Panc1 (cell line): Measurements from ENCODE around the gene GFER. TPM values are rescaled to one million over a fixed set of nuclear protein-coding genes. Genes with fewer than 3 reads are reported as not detected.
A peak's percentile ranks its signal among the peaks of the same experiment; 100 is the strongest.

ENCODE experiments used
- ATAC-seq: fragments of 200-7000 bp; cut with Tn5 transposase; 2 replicates; pipeline ENCODE4 v1.9.1; 2020; ENCODE audit warnings: mild to moderate bottlenecking, moderate library complexity
- BruUV-seq: library from RNA; stranded (reverse); fragments of 400-500 nt; replicated peaks from 2 replicates; lab custom pipeline; 2021; lab: Mats Ljungman, UMichigan
- CTCF ChIA-PET: fragments of 300-600 bp; sonication (Branson Sonifier 250); formaldehyde crosslinking; loops from one replicate; lab custom pipeline; 2022; ENCODE audit warnings: antibody characterized with exemption; lab: Charles Lee
- POLR2A ChIA-PET: fragments of 300-600 bp; sonication (Branson Sonifier 250); formaldehyde crosslinking; loops from one replicate; lab custom pipeline; 2022; ENCODE audit warnings: antibody characterized with exemption; lab: Charles Lee
- DNase-seq: peaks from one replicate; pipeline ENCODE4 v3.0.0-alpha.2; 2010; ENCODE audit warnings: low read depth, low spot score
- H3K27ac ChIP-seq: 2 replicates; pipeline ENCODE4 v1.5.1; 2011; ENCODE audit warnings: mild to moderate bottlenecking, low read length, inconsistent platforms
- H3K27me3 ChIP-seq: fragments of 200-500 bp; sonication (Bioruptor generic); 2 replicates; pipeline ENCODE4 v1.6.0; 2014; ENCODE audit warnings: low read length, inconsistent platforms; ENCODE audit not compliant: control insufficient read depth, insufficient read depth
- H3K36me3 ChIP-seq: fragments of 200-500 bp; sonication (Bioruptor generic); 2 replicates; pipeline ENCODE4 v1.5.1; 2014; ENCODE audit warnings: inconsistent platforms, mild to moderate bottlenecking, low read length, moderate library complexity; ENCODE audit not compliant: control insufficient read depth, insufficient read depth
- H3K4me1 ChIP-seq: 2 replicates; pipeline ENCODE4 v1.5.1; 2011; ENCODE audit warnings: inconsistent platforms, mild to moderate bottlenecking, low read length, moderate library complexity; ENCODE audit not compliant: control insufficient read depth, insufficient read depth
- H3K4me3 ChIP-seq, 2 experiments: 2 replicates each; pipeline ENCODE4 v1.5.1; 2011 to 2012; ENCODE audit warnings: low read depth in 2 of 2, low read length in 2 of 2, mild to moderate bottlenecking in 2 of 2, inconsistent platforms in 1 of 2, moderate library complexity in 1 of 2
- H3K9me3 ChIP-seq: fragments of 200-500 bp; sonication (Bioruptor generic); 2 replicates; pipeline ENCODE4 v1.5.1; 2014; ENCODE audit warnings: low read depth, mild to moderate bottlenecking, inconsistent platforms, low read length, moderate library complexity; ENCODE audit not compliant: control insufficient read depth, insufficient read depth
- POLR2AphosphoS5 ChIP-seq: IDR thresholded peaks from 2 replicates; pipeline ENCODE4 v1.6.1; 2012; ENCODE audit warnings: mild to moderate bottlenecking, low read depth, low read length, moderate library complexity
- SIN3A ChIP-seq: IDR thresholded peaks from 2 replicates; pipeline ENCODE4 v1.6.1; 2012; ENCODE audit warnings: low read depth, mild to moderate bottlenecking, low read length, moderate library complexity, borderline replicate concordance; ENCODE audit not compliant: insufficient read depth
- TCF7L2 ChIP-seq: IDR thresholded peaks from 2 replicates; pipeline ENCODE4 v1.6.1; 2011; ENCODE audit warnings: mild to moderate bottlenecking, low read depth, low read length, inconsistent platforms
- in situ Hi-C: cut with HindIII; loops from 2 replicates; pipeline ENCODE4 v1.10.0; 2016; ENCODE audit warnings: low sequenced_read_pairs, low pct_unique_long_range_greater_than_20kb
- intact Hi-C: fragments of 100-400 bp; cut with micrococcal nuclease; formaldehyde crosslinking; loops from one replicate; pipeline ENCODE4 v1.10.0; 2022; ENCODE audit not compliant: unreplicated experiment
- total RNA-seq: library from RNA; stranded (reverse); gene quantifications from one replicate; pipeline ENCODE4 v1.2.1, GENCODE V29; 2021; ENCODE audit not compliant: unreplicated experiment
- TF ChIP-seq, protein P1 (sequence below): fragments of 450-650 bp; IDR thresholded peaks from 2 replicates; pipeline ENCODE4 v1.5.1; 2017; ENCODE audit warnings: mild to moderate bottlenecking
- TF ChIP-seq, protein P2 (sequence below), 2 experiments: IDR thresholded peaks; 2 replicates each; pipeline ENCODE4 v1.6.1; 2011 to 2012; ENCODE audit warnings: low read depth in 2 of 2, control low read depth in 1 of 2, low read length in 1 of 2, mild to moderate bottlenecking in 1 of 2, moderate library complexity in 1 of 2; ENCODE audit not compliant: insufficient read depth in 1 of 2

The GFER gene
- total RNA-seq, 1 experiment from 2014 or later = 49.2 TPM

DNA sequence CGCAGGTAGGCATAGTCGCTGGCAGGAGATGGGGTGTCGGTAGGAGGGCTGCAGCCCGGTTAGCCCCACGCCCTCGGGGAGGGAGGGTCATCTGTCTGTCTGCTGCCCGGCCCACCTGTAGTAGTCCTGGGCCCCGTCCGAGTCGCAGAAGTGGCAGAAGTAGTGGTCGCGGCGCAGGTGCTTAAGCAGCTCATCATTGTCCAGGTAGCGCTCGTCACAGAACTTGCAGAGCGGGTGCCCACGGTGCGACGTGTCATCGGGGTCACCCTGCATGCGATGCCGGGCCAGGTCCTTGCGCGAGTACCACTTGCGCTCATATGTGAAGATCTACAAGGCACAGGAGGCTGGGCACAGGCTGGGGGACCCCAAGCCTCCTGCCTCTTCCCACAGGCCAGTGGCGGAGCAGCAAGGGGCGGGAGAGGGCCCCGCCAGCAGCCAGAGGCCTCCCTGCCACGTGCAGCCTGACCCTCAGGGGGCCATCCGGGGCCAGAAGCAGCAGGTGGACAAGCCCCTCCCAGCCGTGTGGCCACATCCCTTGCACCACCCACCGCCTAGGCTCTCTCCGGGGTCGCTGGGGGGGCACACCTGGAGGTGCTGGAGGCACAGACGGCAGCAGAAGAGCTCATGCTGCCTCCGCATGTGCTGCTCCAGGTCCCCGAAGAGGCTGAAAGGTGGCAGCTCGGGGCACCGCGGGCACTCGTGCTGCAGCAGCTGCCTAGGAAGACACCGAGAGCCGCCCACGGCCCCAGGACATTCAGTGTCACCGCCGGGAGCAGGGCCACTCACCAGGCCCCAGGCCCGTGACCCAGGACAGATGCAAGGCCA lies 18.6 kb downstream of the GFER start:
- no peaks in the 10 kb centered on the region for H3K27me3 ChIP-seq
- POLR2A ChIA-PET = no interaction called here
- no peak for TF ChIP-seq SIN3A
- no TSS peak for BruUV-seq
- DNase-seq = no peak
- CTCF ChIA-PET = interaction anchor here (0.6 kb wide), 2 partner anchors 9 to 40 kb away, joined by 8 to 11 read pairs; no protein-coding TSS in a partner anchor
- no peak for ATAC-seq
- H3K36me3 ChIP-seq = peaks cover 6% of the 10 kb centered on the region; the same call in 1 of the 2 replicates
- no peak overlapping the region for H3K4me3 ChIP-seq
- no peak overlapping the region for H3K27ac ChIP-seq
- in situ Hi-C loops (no loop called here), intact Hi-C loops (no loop called here)
- H3K4me1 ChIP-seq = peaks cover 37% of the 10 kb centered on the region
- H3K9me3 ChIP-seq = no peaks in the 10 kb centered on the region

DNA sequence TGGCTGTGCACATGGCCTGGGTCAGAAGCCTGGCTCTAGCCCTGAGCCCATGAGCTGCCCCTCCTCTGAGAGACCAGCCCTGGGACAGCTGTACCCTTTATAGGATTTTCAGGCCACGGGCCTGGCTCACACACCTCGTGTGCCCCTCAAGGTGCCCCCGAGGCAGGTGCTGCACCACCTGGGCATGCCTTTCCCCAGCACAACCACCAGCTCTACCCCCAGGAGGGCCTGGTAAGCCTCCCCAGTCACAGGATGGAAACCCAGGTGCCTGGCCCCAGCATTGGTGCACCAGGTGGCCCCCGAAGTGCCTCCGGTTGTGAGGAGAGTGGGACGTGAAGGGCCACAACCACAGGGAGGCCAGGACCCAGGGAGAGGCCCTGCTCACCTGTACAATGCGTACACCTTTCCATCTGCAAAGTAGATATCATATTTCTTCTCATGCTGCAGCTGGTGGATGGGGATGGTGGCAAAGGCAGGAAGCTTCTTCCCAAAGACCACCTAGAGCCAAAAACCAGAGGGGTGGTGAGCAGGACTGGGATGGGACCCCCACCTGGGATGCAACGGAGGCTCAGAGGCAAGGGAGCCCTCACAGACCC lies 19.3 kb downstream of the GFER start:
- H3K27ac ChIP-seq = peak overlapping the region; percentile 48; the same call in 1 of the 2 replicates
- no peak overlapping the region for H3K4me3 ChIP-seq
- DNase-seq (no peak), ATAC-seq (no peak)
- H3K9me3 ChIP-seq = no peaks in the 10 kb centered on the region
- no TSS peak for BruUV-seq
- H3K4me1 ChIP-seq = peaks cover 43% of the 10 kb centered on the region
- in situ Hi-C loops = no loop called here
- ChIA-PET CTCF (interaction anchor here (0.5 to 0.6 kb wide), 3 partner anchors 9 to 216 kb away, joined by 5 to 11 read pairs (median 8); no protein-coding TSS in a partner anchor), POLR2A (no interaction called here)
- intact Hi-C loops = no loop called here
- H3K36me3 ChIP-seq = peaks cover 6% of the 10 kb centered on the region; the same call in 1 of the 2 replicates
- H3K27me3 ChIP-seq = no peaks in the 10 kb centered on the region
- TF ChIP-seq SIN3A (no peak), POLR2AphosphoS5 (no peak), TCF7L2 (no peak)
- TF ChIP-seq, protein P1, sequence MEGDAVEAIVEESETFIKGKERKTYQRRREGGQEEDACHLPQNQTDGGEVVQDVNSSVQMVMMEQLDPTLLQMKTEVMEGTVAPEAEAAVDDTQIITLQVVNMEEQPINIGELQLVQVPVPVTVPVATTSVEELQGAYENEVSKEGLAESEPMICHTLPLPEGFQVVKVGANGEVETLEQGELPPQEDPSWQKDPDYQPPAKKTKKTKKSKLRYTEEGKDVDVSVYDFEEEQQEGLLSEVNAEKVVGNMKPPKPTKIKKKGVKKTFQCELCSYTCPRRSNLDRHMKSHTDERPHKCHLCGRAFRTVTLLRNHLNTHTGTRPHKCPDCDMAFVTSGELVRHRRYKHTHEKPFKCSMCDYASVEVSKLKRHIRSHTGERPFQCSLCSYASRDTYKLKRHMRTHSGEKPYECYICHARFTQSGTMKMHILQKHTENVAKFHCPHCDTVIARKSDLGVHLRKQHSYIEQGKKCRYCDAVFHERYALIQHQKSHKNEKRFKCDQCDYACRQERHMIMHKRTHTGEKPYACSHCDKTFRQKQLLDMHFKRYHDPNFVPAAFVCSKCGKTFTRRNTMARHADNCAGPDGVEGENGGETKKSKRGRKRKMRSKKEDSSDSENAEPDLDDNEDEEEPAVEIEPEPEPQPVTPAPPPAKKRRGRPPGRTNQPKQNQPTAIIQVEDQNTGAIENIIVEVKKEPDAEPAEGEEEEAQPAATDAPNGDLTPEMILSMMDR = no peak
- TF ChIP-seq, protein P2, sequence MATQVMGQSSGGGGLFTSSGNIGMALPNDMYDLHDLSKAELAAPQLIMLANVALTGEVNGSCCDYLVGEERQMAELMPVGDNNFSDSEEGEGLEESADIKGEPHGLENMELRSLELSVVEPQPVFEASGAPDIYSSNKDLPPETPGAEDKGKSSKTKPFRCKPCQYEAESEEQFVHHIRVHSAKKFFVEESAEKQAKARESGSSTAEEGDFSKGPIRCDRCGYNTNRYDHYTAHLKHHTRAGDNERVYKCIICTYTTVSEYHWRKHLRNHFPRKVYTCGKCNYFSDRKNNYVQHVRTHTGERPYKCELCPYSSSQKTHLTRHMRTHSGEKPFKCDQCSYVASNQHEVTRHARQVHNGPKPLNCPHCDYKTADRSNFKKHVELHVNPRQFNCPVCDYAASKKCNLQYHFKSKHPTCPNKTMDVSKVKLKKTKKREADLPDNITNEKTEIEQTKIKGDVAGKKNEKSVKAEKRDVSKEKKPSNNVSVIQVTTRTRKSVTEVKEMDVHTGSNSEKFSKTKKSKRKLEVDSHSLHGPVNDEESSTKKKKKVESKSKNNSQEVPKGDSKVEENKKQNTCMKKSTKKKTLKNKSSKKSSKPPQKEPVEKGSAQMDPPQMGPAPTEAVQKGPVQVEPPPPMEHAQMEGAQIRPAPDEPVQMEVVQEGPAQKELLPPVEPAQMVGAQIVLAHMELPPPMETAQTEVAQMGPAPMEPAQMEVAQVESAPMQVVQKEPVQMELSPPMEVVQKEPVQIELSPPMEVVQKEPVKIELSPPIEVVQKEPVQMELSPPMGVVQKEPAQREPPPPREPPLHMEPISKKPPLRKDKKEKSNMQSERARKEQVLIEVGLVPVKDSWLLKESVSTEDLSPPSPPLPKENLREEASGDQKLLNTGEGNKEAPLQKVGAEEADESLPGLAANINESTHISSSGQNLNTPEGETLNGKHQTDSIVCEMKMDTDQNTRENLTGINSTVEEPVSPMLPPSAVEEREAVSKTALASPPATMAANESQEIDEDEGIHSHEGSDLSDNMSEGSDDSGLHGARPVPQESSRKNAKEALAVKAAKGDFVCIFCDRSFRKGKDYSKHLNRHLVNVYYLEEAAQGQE (IDR thresholded peaks at IDR 0.05; ENCODE audit: insufficient read depth in 1 of 2, low read depth in 2 of 2, low read length in 1 of 2) = no peak
